Measurements from ENCODE around the gene APOA4. TPM values are rescaled to one million over a fixed set of nuclear protein-coding genes. Genes with fewer than 3 reads are reported as not detected.

Gene APOA4
- total RNA-seq, 1 donor from 2014 or later, result not detected

DNA sequence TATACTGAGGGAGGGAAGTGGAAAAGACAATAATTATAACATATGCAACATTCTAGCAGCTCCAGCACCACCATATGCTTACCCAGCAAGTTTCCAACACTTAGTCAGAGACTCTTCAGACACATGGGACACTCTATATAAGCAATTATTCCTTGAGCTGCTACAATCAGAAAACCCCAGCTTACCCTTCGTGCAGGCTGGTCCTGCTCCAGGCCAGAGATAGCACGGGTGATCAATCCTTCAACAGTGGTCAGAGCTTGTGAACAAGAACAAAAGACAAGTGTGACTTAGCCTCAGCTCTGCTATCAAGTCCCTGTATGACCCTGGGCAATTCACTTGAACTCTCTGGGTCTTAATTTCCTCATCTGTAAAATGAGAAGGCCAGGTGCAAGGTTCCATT is 36.8 kb downstream of the APOA4 start:
- DNase-seq (ENCODE audit: extremely low read depth, low read depth, low spot score), result no peak

DNA sequence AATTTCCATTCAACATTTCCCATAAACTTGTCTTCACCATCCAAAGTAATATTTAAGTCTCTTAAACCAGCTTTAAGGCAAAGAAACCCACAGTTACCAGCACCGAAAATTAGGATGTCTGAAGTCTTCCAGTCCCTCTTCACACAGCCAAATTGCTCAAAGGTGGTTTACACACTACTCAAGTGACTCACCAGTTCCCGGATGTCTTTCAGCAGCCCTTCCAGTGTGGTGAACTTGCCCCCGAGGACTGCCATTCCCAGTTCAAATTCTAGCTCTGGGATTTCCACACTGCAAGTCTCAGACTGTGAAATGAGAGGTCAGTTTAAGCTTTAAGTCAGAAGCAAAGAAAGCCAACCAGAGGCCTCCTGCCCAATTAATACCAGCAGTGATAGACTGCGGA is 40.4 kb downstream of the APOA4 start:
- DNase-seq (ENCODE audit: extremely low read depth, low read depth, low spot score), result no peak

DNA sequence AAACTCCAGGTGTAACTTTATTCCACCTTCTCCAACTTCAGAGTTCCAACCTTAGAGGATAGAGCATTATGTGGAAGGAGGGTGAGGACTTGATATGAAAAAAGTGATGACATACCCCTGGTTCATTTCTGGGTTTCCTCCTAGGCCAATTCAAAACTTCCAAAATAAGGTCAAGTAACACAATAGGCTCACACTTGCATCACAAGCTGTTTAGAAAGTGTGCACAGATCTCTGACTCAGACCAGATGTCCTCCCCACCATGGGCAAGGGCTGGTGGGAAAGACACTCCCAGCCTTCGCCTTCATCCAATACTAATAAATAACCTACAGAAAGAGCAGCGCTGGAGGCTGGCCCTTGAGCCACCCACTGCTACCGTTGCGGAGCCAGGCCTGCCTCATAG is 44.5 kb downstream of the APOA4 start:
- no peak for DNase-seq (ENCODE audit: extremely low read depth, low read depth, low spot score)

DNA sequence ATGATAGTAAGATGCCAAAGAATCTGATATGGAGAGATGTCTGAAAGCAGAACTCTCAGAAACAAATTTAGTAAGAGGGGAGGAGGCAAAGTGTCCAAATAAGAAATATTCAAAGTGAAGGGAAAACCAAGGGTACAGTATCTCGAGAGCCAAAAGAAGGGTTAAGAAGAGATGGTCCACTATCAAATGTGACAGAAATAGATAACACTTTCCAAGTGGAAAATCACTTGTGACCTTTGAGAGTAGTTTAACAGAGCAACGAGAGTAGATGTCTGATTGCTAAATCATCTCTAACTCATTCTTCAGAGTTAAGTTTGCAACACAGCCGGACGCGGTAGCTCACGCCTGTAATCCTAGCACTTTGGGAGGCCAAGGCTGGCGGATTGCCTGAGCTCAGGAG is 46.0 kb downstream of the APOA4 start:
- no peak for DNase-seq (ENCODE audit: extremely low read depth, low read depth, low spot score)

DNA sequence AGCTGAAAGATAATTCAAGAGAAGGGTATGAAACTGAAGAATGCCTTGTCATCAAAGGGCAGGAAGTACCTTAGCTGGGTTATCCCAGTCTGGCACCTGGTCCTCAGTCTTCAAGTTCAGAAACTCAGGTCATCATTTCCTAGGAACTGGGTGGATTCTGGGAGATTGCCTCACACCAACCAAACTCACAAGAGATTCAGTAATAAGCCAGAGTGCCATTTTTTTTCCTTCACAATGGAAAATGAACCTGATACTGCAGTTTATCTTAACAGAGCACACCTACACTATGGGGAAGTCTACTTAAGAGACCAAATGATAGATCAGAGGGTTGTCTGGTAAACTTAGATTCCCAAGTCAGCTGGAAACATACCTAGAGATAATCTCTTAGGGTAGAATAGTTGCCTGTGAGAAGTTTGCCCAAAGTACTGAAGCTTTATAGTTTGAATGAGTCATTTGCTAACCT is 46.6 kb downstream of the APOA4 start:
- DNase-seq (ENCODE audit: extremely low read depth, low read depth, low spot score), result no peak

GRCh38 chr11:116775975-116776374 is 47.1 kb downstream of the APOA4 start:
- no peak for DNase-seq (ENCODE audit: extremely low read depth, low read depth, low spot score)

GRCh38 chr11:116774661-116775060 is 48.4 kb downstream of the APOA4 start:
- DNase-seq (ENCODE audit: extremely low read depth, low read depth, low spot score), result no peak

DNA sequence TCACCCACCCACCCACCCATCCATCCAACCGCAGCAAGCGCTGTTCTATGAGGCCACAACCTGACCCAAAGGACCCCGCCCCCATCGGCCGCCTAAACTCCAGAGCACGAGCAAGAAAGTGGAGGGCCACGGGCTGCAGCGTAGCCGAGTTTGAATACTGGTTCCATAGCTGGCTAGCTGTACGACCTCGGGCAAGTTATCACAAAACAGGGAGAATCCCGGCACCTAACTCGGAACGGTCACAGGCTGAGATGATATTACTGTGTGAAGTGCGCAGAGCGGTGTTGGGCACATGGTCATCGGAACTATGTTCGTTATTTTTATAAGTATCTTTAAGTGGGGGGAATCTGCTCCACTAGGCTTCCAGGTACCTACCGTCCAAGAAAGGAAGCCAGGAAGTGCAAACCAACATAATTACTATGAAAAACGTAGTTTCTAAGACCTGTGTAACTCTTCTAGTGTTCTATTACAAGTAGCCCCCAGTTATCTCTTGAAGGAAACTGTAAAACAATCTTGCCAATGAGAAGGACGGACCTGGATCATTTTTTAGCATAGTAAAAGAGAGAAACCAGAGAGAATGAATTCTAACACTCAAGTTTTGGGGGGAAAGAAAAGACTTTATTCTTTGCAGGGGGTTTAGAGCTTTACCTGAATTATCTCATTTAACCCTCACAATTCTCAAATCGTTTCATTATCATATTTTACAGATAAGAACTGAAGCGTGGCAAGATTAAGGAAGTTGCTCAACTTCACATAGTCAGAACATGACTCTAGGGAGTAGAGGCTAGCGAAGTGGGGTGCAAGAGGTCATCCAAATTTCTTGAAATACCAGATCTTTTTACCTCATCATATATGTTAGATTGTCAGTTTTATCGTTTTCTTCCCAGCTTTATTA is 49.7 kb downstream of the APOA4 start:
- DNase-seq (ENCODE audit: extremely low read depth, low read depth, low spot score), result no peak

- DNase-seq (ENCODE audit: extremely low read depth, low read depth, low spot score), result no peak
Measured at GRCh38 chr11:116772443-116773202, 50.5 kb downstream of the APOA4 start, which contains the start of gene BUD13. Gene BUD13, minus strand, starts transcription at chr11:116772987. Its CDS starts 23 bp downstream, at chr11:116772964.

DNA sequence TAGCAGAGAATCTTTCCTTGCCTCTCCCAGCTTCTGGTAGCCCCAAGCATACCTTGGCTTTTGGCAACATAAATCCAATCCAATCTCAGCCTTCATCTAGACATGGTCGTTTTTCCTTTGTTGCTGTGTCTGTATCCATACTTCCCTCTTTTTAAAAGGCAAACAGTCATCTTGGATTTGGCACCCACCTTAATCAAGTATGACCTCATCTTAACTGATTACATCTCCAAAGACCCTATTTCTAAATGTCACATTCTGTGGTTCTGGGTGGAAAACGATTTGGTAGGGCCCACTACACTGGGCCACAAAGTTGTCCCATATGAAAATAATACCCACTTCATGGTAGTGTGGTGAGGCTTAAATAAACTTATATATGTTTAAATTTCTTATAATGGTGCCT is 51.2 kb downstream of the APOA4 start:
- no peak for DNase-seq (ENCODE audit: extremely low read depth, low read depth, low spot score)

Other genes starting within 250 kb of the APOA4 start
- gene BUD13, start 50.3 kb downstream of the APOA4 start, total RNA-seq, result 5.3 and 11.6 TPM in 2 replicates
- 40.6 and 50.9 TPM in 2 replicates for gene ZPR1, start 35.3 kb downstream of the APOA4 start, total RNA-seq
- gene APOA5, start 31.4 kb downstream of the APOA4 start, total RNA-seq, result not detected in 2 replicates
- not detected in 2 replicates for gene APOC3, start 6.6 kb upstream of the APOA4 start, total RNA-seq
- gene APOA1, start 14.3 kb upstream of the APOA4 start, total RNA-seq, result not detected in 2 replicates

All from glomerular endothelial cell (primary cell).